HepG2 (cell line): ENCODE measurements around the gene TUBG1. TPM values are rescaled to one million over a fixed set of nuclear protein-coding genes. Genes with fewer than 3 reads are reported as not detected.

Experiments
- CBX2 ChIP-seq, 2 experiments: fragments of 200-600 bp in 1 of 2; sonication (generic); formaldehyde crosslinking in 1 of 2; IDR thresholded peaks; 2 replicates each; pipeline versions ENCODE4 v1.7.0 to v1.8.1; 2018 to 2022; ENCODE audit warnings: low read depth in 2 of 2, low read length in 1 of 2, mild to moderate bottlenecking in 1 of 2, missing genetic modification reagents in 1 of 2
- HDAC1 ChIP-seq: sonication (generic); formaldehyde crosslinking; IDR thresholded peaks from 2 replicates; pipeline ENCODE4 v1.5.1; 2020; ENCODE audit warnings: mild to moderate bottlenecking, missing genetic modification reagents
- HDAC6 ChIP-seq: fragments of 200-600 bp; sonication (generic); IDR thresholded peaks from 2 replicates; pipeline ENCODE4 v1.7.0; 2017; ENCODE audit warnings: mild to moderate bottlenecking, antibody characterized with exemption, low read length, low read depth
- HMGXB3 ChIP-seq: sonication (generic); formaldehyde crosslinking; IDR thresholded peaks from 2 replicates; pipeline ENCODE4 v1.4.0; 2020; ENCODE audit warnings: missing genetic modification reagents, borderline replicate concordance
- HNRNPL ChIP-seq: fragments of 200-400 bp; formaldehyde crosslinking; IDR thresholded peaks from 2 replicates; pipeline ENCODE4 v1.6.1; 2017; ENCODE audit warnings: mild to moderate bottlenecking, low read depth, low read length
- PTBP1 ChIP-seq: fragments of 200-400 bp; formaldehyde crosslinking; IDR thresholded peaks from 2 replicates; pipeline ENCODE4 v1.6.1; 2018; ENCODE audit warnings: low read length, low read depth; ENCODE audit not compliant: poor library complexity, severe bottlenecking
- RNF219 ChIP-seq: sonication (generic); formaldehyde crosslinking; IDR thresholded peaks from 2 replicates; pipeline ENCODE4 v1.5.0; 2020; ENCODE audit warnings: mild to moderate bottlenecking, missing genetic modification reagents
- SOX6 ChIP-seq, 2 experiments: fragments of 450-650 bp in 1 of 2; sonication (generic) in 1 of 2; formaldehyde crosslinking in 1 of 2; IDR thresholded peaks; 2 replicates each; pipeline versions ENCODE4 v1.4.0 to v1.6.1; 2017 to 2020; ENCODE audit warnings: antibody characterized with exemption in 1 of 2, mild to moderate bottlenecking in 1 of 2, missing genetic modification reagents in 1 of 2
- ZBTB3 ChIP-seq: sonication (generic); formaldehyde crosslinking; IDR thresholded peaks from 2 replicates; pipeline ENCODE4 v1.4.0; 2020; ENCODE audit warnings: low read depth, mild to moderate bottlenecking, moderate library complexity, missing genetic modification reagents, borderline replicate concordance
- ZBTB8A ChIP-seq: sonication (generic); formaldehyde crosslinking; IDR thresholded peaks from 2 replicates; pipeline ENCODE4 v1.4.0; 2020; ENCODE audit warnings: mild to moderate bottlenecking, low read depth, missing genetic modification reagents, borderline replicate concordance
- ZFP36L2 ChIP-seq: sonication (generic); formaldehyde crosslinking; IDR thresholded peaks from 2 replicates; pipeline ENCODE4 v1.4.0; 2020; ENCODE audit warnings: missing genetic modification reagents
- ZNF639 ChIP-seq: conservative IDR thresholded peaks from 2 replicates; pipeline ENCODE4 v1.6.1; 2018; ENCODE audit warnings: missing genetic modification reagents
- ZNF644 ChIP-seq: IDR thresholded peaks from 2 replicates; pipeline ENCODE4 v1.6.1; 2016; ENCODE audit warnings: low read depth
- polyA plus RNA-seq, 8 experiments: library from polyadenylated mRNA; depleted of rRNA in 3 of 8; stranded (reverse) in 7 of 8; unstranded in 1 of 8; fragments of >200 nt; fragmentation: Illumina TruSeq in 4 of 8; extraction: Trizol in 4 of 8; gene quantifications; 2 replicates each; pipeline versions ENCODE4 v1.2.1 to v1.2.3, GENCODE V29; 2011 to 2016; ENCODE audit warnings: low read depth in 4 of 8, missing spikeins in 1 of 8, mixed read lengths in 1 of 8; ENCODE audit not compliant: insufficient read depth in 1 of 8
- total RNA-seq, 5 experiments: library from RNA; depleted of rRNA; stranded (reverse); fragments of >200 nt; fragmentation: Illumina TruSeq; extraction: Trizol; gene quantifications; 2 replicates each; pipeline ENCODE4 v1.2.3, GENCODE V29; 2016; ENCODE audit warnings: low read depth in 1 of 5
- TF ChIP-seq, protein P1 (sequence below): sonication (generic); formaldehyde crosslinking; IDR thresholded peaks from 2 replicates; pipeline ENCODE4 v1.8.1; 2023; ENCODE audit warnings: mild to moderate bottlenecking, inconsistent platforms, moderate library complexity, missing genetic modification reagents, borderline replicate concordance
- TF ChIP-seq, protein P2 (sequence below): sonication (generic); formaldehyde crosslinking; IDR thresholded peaks from 2 replicates; pipeline ENCODE4 v1.4.0; 2020; ENCODE audit warnings: missing genetic modification reagents
- TF ChIP-seq, protein P3 (sequence below): sonication (generic); formaldehyde crosslinking; IDR thresholded peaks from 2 replicates; pipeline ENCODE4 v1.5.0; 2020; ENCODE audit warnings: missing genetic modification reagents

The TUBG1 gene
- total and polyA plus RNA-seq, 2 of the 13 experiments (the other 11 are each of a cell fraction or from before 2014, with no cell fraction given), result 74.1 to 137 TPM

- TF ChIP-seq CBX2 (IDR thresholded peaks at IDR 0.05; ENCODE audit: low read depth, low read length) (no peak), CBX2 (CRISPR knock-in tag; IDR thresholded peaks at IDR 0.05; ENCODE audit: low read depth) (no peak), HDAC1 (CRISPR knock-in tag) (peak; percentile 93), ZBTB3 (CRISPR knock-in tag) (no peak), HDAC6 (no peak), ZFP36L2 (CRISPR knock-in tag) (no peak), PTBP1 (no peak), HNRNPL (no peak), ZBTB8A (CRISPR knock-in tag) (no peak), ZNF639 (CRISPR knock-in tag) (peak; percentile 96), HMGXB3 (CRISPR knock-in tag) (peak; percentile 91), SOX6 (IDR thresholded peaks at IDR 0.05) (no peak), SOX6 (CRISPR knock-in tag; IDR thresholded peaks at IDR 0.05) (peak; percentile 26), RNF219 (no peak), ZNF644 (CRISPR knock-in tag) (no peak)
- TF ChIP-seq, protein P1, sequence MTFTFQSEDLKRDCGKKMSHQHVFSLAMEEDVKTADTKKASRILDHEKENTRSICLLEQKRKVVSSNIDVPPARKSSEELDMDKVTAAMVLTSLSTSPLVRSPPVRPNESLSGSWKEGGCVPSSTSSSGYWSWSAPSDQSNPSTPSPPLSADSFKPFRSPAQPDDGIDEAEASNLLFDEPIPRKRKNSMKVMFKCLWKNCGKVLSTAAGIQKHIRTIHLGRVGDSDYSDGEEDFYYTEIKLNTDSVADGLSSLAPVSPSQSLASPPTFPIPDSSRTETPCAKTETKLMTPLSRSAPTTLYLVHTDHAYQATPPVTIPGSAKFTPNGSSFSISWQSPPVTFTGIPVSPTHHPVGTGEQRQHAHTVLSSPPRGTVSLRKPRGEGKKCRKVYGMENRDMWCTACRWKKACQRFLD, result no peak; the same call in 1 of the 2 replicates
- TF ChIP-seq, protein P2, sequence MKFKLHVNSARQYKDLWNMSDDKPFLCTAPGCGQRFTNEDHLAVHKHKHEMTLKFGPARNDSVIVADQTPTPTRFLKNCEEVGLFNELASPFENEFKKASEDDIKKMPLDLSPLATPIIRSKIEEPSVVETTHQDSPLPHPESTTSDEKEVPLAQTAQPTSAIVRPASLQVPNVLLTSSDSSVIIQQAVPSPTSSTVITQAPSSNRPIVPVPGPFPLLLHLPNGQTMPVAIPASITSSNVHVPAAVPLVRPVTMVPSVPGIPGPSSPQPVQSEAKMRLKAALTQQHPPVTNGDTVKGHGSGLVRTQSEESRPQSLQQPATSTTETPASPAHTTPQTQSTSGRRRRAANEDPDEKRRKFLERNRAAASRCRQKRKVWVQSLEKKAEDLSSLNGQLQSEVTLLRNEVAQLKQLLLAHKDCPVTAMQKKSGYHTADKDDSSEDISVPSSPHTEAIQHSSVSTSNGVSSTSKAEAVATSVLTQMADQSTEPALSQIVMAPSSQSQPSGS (CRISPR knock-in tag), result peak; percentile 88; the same call in 1 of the 2 replicates
- TF ChIP-seq, protein P3, sequence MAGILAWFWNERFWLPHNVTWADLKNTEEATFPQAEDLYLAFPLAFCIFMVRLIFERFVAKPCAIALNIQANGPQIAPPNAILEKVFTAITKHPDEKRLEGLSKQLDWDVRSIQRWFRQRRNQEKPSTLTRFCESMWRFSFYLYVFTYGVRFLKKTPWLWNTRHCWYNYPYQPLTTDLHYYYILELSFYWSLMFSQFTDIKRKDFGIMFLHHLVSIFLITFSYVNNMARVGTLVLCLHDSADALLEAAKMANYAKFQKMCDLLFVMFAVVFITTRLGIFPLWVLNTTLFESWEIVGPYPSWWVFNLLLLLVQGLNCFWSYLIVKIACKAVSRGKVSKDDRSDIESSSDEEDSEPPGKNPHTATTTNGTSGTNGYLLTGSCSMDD (CRISPR knock-in tag), result no peak
Measured at GRCh38 chr17:42561897-42562387, 47.5 kb upstream of the TUBG1 start, which contains the start of gene COASY (continued).
